PC-9 (cell line): ENCODE results near the gene SLC38A2. TPM values are rescaled to one million over a fixed set of nuclear protein-coding genes. Genes with fewer than 3 reads are reported as not detected.

Experiments
- BruUV-seq: library from RNA; stranded (reverse); fragments of 400-500 nt; replicated peaks from 2 replicates; lab custom pipeline; 2021; lab: Mats Ljungman, UMichigan
- CTCF ChIA-PET: fragments of 300-600 bp; sonication (Branson Sonifier 250); formaldehyde crosslinking; loops from one replicate; lab custom pipeline; 2022; ENCODE audit warnings: antibody characterized with exemption; lab: Charles Lee
- POLR2A ChIA-PET: fragments of 300-600 bp; sonication (Branson Sonifier 250); formaldehyde crosslinking; loops from one replicate; lab custom pipeline; 2022; ENCODE audit warnings: antibody characterized with exemption; ENCODE audit not compliant: unreplicated experiment; lab: Charles Lee
- DNase-seq, 2 experiments: peaks; one replicate each; pipeline versions ENCODE4 v3.0.0 to v3.0.0-alpha.2; 2015 to 2022; ENCODE audit warnings: mixed read lengths in 1 of 2
- H2AFZ ChIP-seq: fragments of 200-600 bp; sonication (generic); 2 replicates; pipeline ENCODE4 v1.8.1; 2017; ENCODE audit warnings: antibody characterized with exemption
- H3F3A ChIP-seq: fragments of 200-600 bp; sonication (generic); 2 replicates; pipeline ENCODE4 v1.8.1; 2017; ENCODE audit warnings: antibody characterized with exemption, mild to moderate bottlenecking, low read depth; ENCODE audit not compliant: insufficient read depth
- H3K27ac ChIP-seq: fragments of 200-600 bp; sonication (generic); 2 replicates; pipeline ENCODE4 v1.6.1; 2016; ENCODE audit warnings: mixed run types
- H3K27me3 ChIP-seq: fragments of 200-600 bp; sonication (generic); 2 replicates; pipeline ENCODE4 v1.6.1; 2016; ENCODE audit warnings: low read depth, mixed run types; ENCODE audit not compliant: insufficient read depth
- H3K36me3 ChIP-seq: fragments of 200-600 bp; sonication (generic); 2 replicates; pipeline ENCODE4 v1.6.1; 2016; ENCODE audit warnings: low read depth, mixed run types
- H3K4me1 ChIP-seq: fragments of 200-600 bp; sonication (generic); replicated peaks from 2 replicates; pipeline ENCODE4 v1.6.1; 2016; ENCODE audit warnings: mixed run types; ENCODE audit not compliant: insufficient read depth
- H3K4me2 ChIP-seq: fragments of 200-600 bp; sonication (generic); 2 replicates; pipeline ENCODE4 v1.6.1; 2017; ENCODE audit warnings: mixed run types
- H3K4me3 ChIP-seq: fragments of 200-600 bp; sonication (generic); 2 replicates; pipeline ENCODE4 v1.6.1; 2016; ENCODE audit warnings: mixed run types
- H3K79me2 ChIP-seq: fragments of 200-600 bp; sonication (generic); 2 replicates; pipeline ENCODE4 v1.6.1; 2017; ENCODE audit warnings: low read depth, mixed run types
- H3K9me2 ChIP-seq: fragments of 200-600 bp; sonication (generic); 2 replicates; pipeline ENCODE4 v1.8.1; 2017; ENCODE audit warnings: mild to moderate bottlenecking; ENCODE audit not compliant: insufficient read depth
- H3K9me3 ChIP-seq: fragments of 200-600 bp; sonication (generic); 2 replicates; pipeline ENCODE4 v1.8.1; 2016; ENCODE audit warnings: low read depth; ENCODE audit not compliant: insufficient read depth
- H4K20me1 ChIP-seq: fragments of 200-600 bp; sonication (generic); 2 replicates; pipeline ENCODE4 v1.8.1; 2017; ENCODE audit not compliant: insufficient read depth
- EZH2 ChIP-seq: fragments of 200-600 bp; sonication (generic); IDR thresholded peaks from 2 replicates; pipeline ENCODE4 v1.8.0; 2017; ENCODE audit warnings: antibody characterized with exemption, low read depth
- intact Hi-C: fragments of 100-400 bp; cut with micrococcal nuclease; formaldehyde crosslinking; loops from one replicate; pipeline ENCODE4 v1.10.0; 2022; ENCODE audit not compliant: unreplicated experiment
- total RNA-seq: library from RNA; stranded (reverse); gene quantifications from 2 replicates; pipeline ENCODE4 v1.2.3, GENCODE V29; 2021
- TF ChIP-seq, protein P1 (sequence below): fragments of 200-600 bp; sonication (generic); conservative IDR thresholded peaks from 2 replicates; pipeline ENCODE4 v1.6.1; 2017; ENCODE audit warnings: mixed run types, antibody characterized with exemption, mild to moderate bottlenecking, moderate library complexity

SLC38A2 gene
- total RNA-seq, 1 experiment from 2014 or later: 322 TPM

DNA sequence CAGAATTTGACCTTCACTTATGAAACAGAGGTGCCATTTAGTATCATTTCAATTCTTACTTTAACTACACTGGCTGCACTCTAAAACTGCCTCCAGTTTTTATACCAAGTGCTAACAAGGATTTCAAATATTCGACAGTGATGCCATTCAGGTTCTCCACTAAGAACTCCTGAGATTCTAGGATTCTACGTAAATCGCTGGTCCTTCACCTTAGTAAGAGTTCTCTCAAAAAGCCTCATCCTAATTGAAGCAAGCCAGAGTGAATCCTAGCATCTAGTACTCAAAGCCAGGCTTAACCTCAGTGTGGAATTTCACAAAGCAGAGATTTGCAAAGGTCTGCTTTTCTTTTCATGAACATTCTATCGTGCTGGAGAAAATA, 3.5 kb downstream of the SLC38A2 start:
- Histone ChIP-seq H3K36me3 (peaks cover 74% of the 10 kb centered on the region), H3K9me3 (no peaks in the 10 kb centered on the region), H3K4me2 (peak overlapping the region; percentile 91), H3K27me3 (no peaks in the 10 kb centered on the region), H3K4me3 (peak overlapping the region; percentile 94), H4K20me1 (peaks cover 74% of the 10 kb centered on the region), H3K9me2 (no peaks in the 10 kb centered on the region), H3K4me1 (peaks cover 70% of the 10 kb centered on the region), H3K27ac (peak overlapping the region; percentile 97), H3F3A (peaks cover 81% of the 10 kb centered on the region), H3K79me2 (peaks cover 94% of the 10 kb centered on the region), H2AFZ (no peak overlapping the region)
- no TSS peak for BruUV-seq
- no peak for DNase-seq
- intact Hi-C loops: no loop called here
- ChIA-PET POLR2A (no interaction called here), CTCF (no interaction called here)
- TF ChIP-seq, protein P1, sequence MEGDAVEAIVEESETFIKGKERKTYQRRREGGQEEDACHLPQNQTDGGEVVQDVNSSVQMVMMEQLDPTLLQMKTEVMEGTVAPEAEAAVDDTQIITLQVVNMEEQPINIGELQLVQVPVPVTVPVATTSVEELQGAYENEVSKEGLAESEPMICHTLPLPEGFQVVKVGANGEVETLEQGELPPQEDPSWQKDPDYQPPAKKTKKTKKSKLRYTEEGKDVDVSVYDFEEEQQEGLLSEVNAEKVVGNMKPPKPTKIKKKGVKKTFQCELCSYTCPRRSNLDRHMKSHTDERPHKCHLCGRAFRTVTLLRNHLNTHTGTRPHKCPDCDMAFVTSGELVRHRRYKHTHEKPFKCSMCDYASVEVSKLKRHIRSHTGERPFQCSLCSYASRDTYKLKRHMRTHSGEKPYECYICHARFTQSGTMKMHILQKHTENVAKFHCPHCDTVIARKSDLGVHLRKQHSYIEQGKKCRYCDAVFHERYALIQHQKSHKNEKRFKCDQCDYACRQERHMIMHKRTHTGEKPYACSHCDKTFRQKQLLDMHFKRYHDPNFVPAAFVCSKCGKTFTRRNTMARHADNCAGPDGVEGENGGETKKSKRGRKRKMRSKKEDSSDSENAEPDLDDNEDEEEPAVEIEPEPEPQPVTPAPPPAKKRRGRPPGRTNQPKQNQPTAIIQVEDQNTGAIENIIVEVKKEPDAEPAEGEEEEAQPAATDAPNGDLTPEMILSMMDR: no peak
- TF ChIP-seq EZH2: no peak

DNA sequence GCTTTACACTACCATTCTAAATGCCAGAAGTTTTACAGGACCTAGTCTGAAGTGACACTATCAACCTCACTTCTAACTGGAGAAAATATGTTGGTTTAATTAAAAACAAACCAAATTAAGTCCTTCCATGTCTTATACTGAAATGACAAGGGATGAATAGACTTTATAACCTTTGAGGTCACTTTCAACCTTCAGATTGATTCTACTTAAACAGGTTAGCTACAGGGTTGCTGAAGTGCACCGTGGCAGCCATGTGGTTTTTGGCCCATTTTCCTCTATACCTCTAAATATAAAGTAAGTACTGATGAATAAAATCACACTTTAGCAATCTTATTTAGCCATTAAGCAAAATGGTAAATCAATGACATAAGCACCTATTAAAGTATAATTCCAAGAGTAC, 3.9 kb downstream of the SLC38A2 start:
- no TSS peak for BruUV-seq
- Histone ChIP-seq H3K9me3 (no peaks in the 10 kb centered on the region), H3K27ac (peak overlapping the region; percentile 97), H3K4me3 (peak overlapping the region; percentile 94), H3K9me2 (no peaks in the 10 kb centered on the region), H4K20me1 (peaks cover 78% of the 10 kb centered on the region), H3K27me3 (no peaks in the 10 kb centered on the region), H3K4me1 (peaks cover 69% of the 10 kb centered on the region), H3K36me3 (peaks cover 78% of the 10 kb centered on the region), H2AFZ (no peak overlapping the region), H3F3A (peaks cover 85% of the 10 kb centered on the region), H3K79me2 (peaks cover 94% of the 10 kb centered on the region), H3K4me2 (peak overlapping the region; percentile 91)
- POLR2A ChIA-PET: no interaction called here
- TF ChIP-seq, protein P1: no peak
- TF ChIP-seq EZH2: no peak
- DNase-seq: no peak
- CTCF ChIA-PET: no interaction called here
- intact Hi-C loops: no loop called here

DNA sequence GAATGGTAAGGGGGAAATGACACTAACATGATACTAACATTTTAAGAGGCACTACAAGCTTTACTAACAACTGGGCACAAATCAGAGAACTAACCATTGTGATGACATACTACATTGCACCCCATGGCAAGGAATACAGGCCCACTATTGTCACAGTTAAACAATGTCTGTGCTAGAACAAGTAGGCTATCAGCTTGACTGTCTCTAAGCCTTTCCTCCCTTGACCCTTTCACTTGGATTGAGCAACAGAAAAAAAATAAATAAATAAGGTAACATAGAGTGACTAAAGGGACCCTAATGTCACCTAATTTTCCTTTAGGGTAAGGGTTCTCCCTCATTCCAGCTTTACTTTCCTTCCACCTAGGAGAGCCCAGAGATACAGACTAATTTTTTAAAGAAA, 4.4 kb downstream of the SLC38A2 start:
- Histone ChIP-seq H3K4me1 (peaks cover 71% of the 10 kb centered on the region), H3K9me3 (no peaks in the 10 kb centered on the region), H3K79me2 (peaks cover 95% of the 10 kb centered on the region), H3K36me3 (peaks cover 83% of the 10 kb centered on the region), H3K9me2 (no peaks in the 10 kb centered on the region), H4K20me1 (peaks cover 84% of the 10 kb centered on the region), H2AFZ (no peak overlapping the region), H3K4me2 (peak overlapping the region; percentile 91), H3F3A (peaks cover 90% of the 10 kb centered on the region), H3K27ac (peak overlapping the region; percentile 97), H3K27me3 (no peaks in the 10 kb centered on the region), H3K4me3 (peak overlapping the region; percentile 94; the same call in 1 of the 2 replicates)
- intact Hi-C loops: no loop called here
- TF ChIP-seq EZH2: no peak
- TF ChIP-seq, protein P1: no peak
- no TSS peak for BruUV-seq
- CTCF ChIA-PET: no interaction called here
- DNase-seq: no peak
- POLR2A ChIA-PET: interaction anchor here (0.5 to 0.7 kb wide), 2 partner anchors 70 to 378 kb away, joined by 3 to 4 read pairs; partner anchors contain the start of gene SCAF11
